Neural crest cell (in vitro differentiated cells): ENCODE results near the gene SRR. TPM values are rescaled to one million over a fixed set of nuclear protein-coding genes. Genes with fewer than 3 reads are reported as not detected.
"Not testable (repeated sequence)": the region's sequence is repeated elsewhere in the genome, so short reads cannot be mapped to it uniquely, and the experiment has no call there.

Experiments used
- DNase-seq: peaks from one replicate; pipeline ENCODE4 v3.0.0; 2021; ENCODE audit warnings: low read depth, mixed read lengths, low spot score
- H3K27ac Mint-ChIP-seq: one replicate; pipeline ENCODE4 v1.8.0; 2021; ENCODE audit warnings: mild to moderate bottlenecking, mixed read lengths; ENCODE audit not compliant: unreplicated experiment
- H3K27me3 Mint-ChIP-seq: 2 replicates; pipeline ENCODE4 v1.8.0; 2021; ENCODE audit warnings: low read depth, mild to moderate bottlenecking, mixed read lengths
- H3K36me3 Mint-ChIP-seq: 2 replicates; pipeline ENCODE4 v1.8.0; 2021; ENCODE audit warnings: low read depth, mild to moderate bottlenecking, mixed read lengths
- H3K4me1 Mint-ChIP-seq: 2 replicates; pipeline ENCODE4 v1.8.0; 2021; ENCODE audit warnings: mixed read lengths
- H3K4me3 Mint-ChIP-seq: one replicate; pipeline ENCODE4 v1.8.0; 2021; ENCODE audit warnings: mild to moderate bottlenecking, mixed read lengths
- H3K9me3 Mint-ChIP-seq: 2 replicates; pipeline ENCODE4 v1.8.0; 2021; ENCODE audit warnings: mixed read lengths
- total RNA-seq: library from RNA; stranded (reverse); gene quantifications from 2 replicates; pipeline ENCODE4 v1.2.1, GENCODE V29; 2021
- TF ChIP-seq, protein P1 (sequence below): fragments of 200-600 bp; sonication (generic); conservative IDR thresholded peaks from 2 replicates; pipeline ENCODE4 v1.5.0; 2021; ENCODE audit warnings: antibody characterized with exemption, mild to moderate bottlenecking

The SRR gene
- total RNA-seq, 1 donor from 2014 or later, result 35.7 TPM

DNA sequence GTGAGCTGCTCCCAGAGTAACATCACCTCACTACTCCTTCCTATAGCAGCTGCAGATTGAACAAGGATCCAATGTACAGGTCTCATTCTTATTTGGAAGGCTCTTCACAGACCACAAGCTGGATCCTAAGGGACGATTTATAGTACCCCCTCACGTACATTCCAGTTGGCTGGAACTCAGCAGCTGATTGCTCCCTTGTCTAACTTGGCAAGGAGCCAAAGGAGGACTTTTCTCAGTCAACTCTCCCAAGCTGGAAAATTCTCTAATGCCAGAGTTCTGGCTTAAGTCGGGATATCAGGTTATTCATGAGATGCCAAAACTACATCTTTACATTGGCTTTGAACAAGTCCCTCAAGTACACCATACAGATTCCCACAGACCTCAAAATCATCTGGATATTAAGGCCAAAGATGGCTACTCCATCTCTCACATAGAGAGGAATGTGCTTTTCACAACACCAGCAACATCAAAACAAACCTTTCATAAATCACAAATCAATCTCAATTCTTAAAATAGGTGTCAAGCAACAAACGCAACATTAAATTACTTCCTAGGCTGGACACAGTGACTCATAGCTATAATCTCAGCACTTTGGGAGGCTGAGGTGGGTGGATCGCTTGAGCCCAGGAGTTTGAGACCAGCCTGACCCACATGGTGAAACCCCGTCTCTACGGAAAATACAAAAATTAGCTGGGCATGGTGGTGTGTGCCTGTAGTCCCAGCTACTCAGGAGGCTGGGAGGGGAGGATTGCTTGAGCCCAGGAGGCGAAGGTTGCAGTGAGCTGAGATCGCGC lies 39.5 kb upstream of the SRR start:
- TF ChIP-seq, protein P1, sequence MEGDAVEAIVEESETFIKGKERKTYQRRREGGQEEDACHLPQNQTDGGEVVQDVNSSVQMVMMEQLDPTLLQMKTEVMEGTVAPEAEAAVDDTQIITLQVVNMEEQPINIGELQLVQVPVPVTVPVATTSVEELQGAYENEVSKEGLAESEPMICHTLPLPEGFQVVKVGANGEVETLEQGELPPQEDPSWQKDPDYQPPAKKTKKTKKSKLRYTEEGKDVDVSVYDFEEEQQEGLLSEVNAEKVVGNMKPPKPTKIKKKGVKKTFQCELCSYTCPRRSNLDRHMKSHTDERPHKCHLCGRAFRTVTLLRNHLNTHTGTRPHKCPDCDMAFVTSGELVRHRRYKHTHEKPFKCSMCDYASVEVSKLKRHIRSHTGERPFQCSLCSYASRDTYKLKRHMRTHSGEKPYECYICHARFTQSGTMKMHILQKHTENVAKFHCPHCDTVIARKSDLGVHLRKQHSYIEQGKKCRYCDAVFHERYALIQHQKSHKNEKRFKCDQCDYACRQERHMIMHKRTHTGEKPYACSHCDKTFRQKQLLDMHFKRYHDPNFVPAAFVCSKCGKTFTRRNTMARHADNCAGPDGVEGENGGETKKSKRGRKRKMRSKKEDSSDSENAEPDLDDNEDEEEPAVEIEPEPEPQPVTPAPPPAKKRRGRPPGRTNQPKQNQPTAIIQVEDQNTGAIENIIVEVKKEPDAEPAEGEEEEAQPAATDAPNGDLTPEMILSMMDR, result no peak
- Mint-ChIP-seq H3K27me3 (no peaks in the 10 kb centered on the region), H3K4me1 (no peaks in the 10 kb centered on the region), H3K9me3 (no peaks in the 10 kb centered on the region), H3K4me3 (no peak overlapping the region), H3K27ac (no peak overlapping the region), H3K36me3 (peaks cover 16% of the 10 kb centered on the region)
- no peak for DNase-seq

DNA sequence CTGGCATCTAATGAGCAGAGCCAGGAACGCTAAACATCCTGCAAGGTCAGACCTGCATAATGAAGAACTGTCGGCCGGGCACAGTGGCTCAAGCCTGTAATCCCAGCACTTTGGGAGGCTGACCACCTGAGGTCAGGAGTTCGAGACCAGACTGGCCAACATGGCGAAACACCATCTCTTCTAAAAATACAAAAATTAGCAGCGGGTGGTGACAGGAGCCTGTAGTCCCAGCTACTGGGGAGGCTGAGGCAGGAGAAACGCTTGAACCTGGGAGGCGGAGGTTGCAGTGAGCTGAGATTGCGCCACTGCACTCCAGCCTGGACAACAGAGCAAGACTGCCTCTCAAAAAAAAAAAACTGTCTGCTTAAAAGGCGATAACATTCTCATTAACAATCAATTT lies 38.6 kb upstream of the SRR start:
- not testable (repeated sequence) for H3K4me1 Mint-ChIP-seq, H3K4me3 Mint-ChIP-seq, H3K9me3 Mint-ChIP-seq, H3K27me3 Mint-ChIP-seq, H3K27ac Mint-ChIP-seq, DNase-seq
- peaks cover 14% of the 10 kb centered on the region for H3K36me3 Mint-ChIP-seq

DNA sequence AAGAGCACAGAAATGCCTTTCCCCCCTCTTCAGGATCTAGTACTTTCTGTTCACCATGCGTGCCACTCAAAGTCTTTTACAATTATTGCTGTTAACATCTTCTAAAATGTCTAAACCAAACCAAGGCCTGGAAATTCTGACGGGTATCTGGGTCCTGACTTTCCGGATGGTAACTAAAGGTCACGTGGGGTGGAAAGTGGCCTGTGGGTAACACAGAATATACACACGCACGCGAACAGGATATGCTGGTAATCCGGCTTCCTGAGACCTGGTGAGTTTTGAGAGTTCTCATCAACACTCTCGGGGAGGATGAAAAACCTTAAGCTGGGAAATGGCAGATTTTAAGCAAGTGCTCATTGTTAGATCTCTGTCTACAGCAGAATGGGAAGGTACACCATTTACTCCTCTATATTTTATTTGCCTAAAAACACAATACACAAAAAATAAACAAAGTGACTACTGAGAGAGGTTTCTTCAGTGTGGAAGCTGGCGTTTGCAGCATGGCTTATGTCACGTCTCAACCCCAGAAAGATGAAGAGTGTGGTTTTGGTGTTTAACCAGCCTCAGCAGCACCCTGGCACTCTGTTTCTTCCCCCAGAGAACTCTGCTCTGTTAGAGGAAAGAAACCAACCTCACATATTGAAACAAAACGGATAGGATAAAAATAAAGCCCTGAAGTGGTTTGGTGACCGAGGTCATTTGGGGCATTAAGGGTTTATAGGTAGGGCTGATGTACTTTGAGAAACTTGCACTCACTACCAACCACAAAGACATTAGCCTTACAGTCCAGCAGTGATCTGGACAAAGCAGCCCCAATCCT lies 37.5 kb upstream of the SRR start:
- no peak for DNase-seq
- H3K4me3 Mint-ChIP-seq, result no peak overlapping the region
- no peak overlapping the region for H3K27ac Mint-ChIP-seq
- TF ChIP-seq, protein P1, result no peak
- H3K4me1 Mint-ChIP-seq, result no peaks in the 10 kb centered on the region
- H3K36me3 Mint-ChIP-seq, result peaks cover 13% of the 10 kb centered on the region
- no peaks in the 10 kb centered on the region for H3K9me3 Mint-ChIP-seq
- no peaks in the 10 kb centered on the region for H3K27me3 Mint-ChIP-seq

DNA sequence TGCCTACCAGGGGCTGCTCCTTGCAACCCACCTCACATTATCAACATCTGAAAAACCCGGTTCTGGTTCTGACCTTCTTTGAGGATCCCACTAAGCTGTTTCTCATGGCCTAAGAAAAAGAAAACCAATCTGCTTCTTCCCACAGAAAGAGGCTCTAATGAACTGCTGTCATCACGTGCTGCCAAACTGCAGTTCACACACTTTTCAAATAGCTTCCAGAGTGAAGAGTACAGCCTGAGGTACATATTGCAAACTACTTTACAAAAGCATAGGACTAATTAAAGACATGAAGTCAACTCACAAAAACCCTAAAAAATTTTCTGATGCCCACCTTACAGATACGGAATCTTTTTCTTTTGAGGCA lies 36.9 kb upstream of the SRR start:
- Mint-ChIP-seq H3K4me3 (no peak overlapping the region), H3K4me1 (no peaks in the 10 kb centered on the region), H3K27ac (no peak overlapping the region), H3K9me3 (no peaks in the 10 kb centered on the region), H3K27me3 (no peaks in the 10 kb centered on the region), H3K36me3 (peaks cover 7% of the 10 kb centered on the region)
- DNase-seq, result no peak
- TF ChIP-seq, protein P1, result no peak

DNA sequence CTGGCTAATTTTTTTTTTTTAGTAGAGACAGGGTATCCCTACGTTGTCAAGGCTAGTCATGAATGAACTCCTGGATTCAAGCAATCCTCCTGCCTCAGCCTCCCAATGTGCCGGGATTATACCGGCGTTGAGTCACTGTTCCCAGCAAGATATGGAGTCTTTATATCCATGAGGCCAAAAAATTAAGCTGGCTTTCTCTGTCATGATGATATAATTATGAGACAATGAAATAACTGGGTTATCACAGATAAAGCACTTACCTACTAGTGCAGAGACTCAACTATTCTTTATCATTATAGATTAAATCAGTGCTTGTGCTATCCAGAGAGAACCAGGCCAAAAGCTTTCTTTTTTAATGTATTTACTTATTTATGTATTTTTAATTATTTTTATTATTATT lies 36.4 kb upstream of the SRR start:
- H3K9me3 Mint-ChIP-seq, result no peaks in the 10 kb centered on the region
- no peaks in the 10 kb centered on the region for H3K4me1 Mint-ChIP-seq
- H3K4me3 Mint-ChIP-seq, result no peak overlapping the region
- DNase-seq, result no peak
- TF ChIP-seq, protein P1, result no peak
- H3K27me3 Mint-ChIP-seq, result no peaks in the 10 kb centered on the region
- H3K27ac Mint-ChIP-seq, result no peak overlapping the region
- H3K36me3 Mint-ChIP-seq, result peaks cover 11% of the 10 kb centered on the region
